HUES48 (cell line): ENCODE results near the gene NUP50.

Source experiments
- H3K27ac ChIP-seq: one replicate; pipeline ENCODE4 v1.7.0; 2013; ENCODE audit warnings: low read depth, low read length, inconsistent platforms
- H3K27me3 ChIP-seq: 2 replicates; pipeline ENCODE4 v1.6.1; 2013; ENCODE audit warnings: mild to moderate bottlenecking, low read length; ENCODE audit not compliant: control insufficient read depth, insufficient read depth
- H3K36me3 ChIP-seq: 2 replicates; pipeline ENCODE4 v1.6.1; 2013; ENCODE audit warnings: low read length; ENCODE audit not compliant: control insufficient read depth, insufficient read depth
- H3K4me1 ChIP-seq: 2 replicates; pipeline ENCODE4 v1.6.1; 2013; ENCODE audit warnings: mild to moderate bottlenecking, low read length; ENCODE audit not compliant: control insufficient read depth, insufficient read depth
- H3K4me3 ChIP-seq: 2 replicates; pipeline ENCODE4 v1.5.1; 2013; ENCODE audit warnings: mild to moderate bottlenecking, low read depth, low read length
- H3K9ac ChIP-seq: 2 replicates; pipeline ENCODE4 v1.6.1; 2013; ENCODE audit warnings: mild to moderate bottlenecking, low read depth, low read length, moderate library complexity
- H3K9me3 ChIP-seq: 2 replicates; pipeline ENCODE4 v1.6.1; 2013; ENCODE audit warnings: low read length; ENCODE audit not compliant: control insufficient read depth, insufficient read depth

The NUP50 gene

GRCh38 chr22:45196926-45197605 lies 33.3 kb downstream of the NUP50 start:
- no peaks in the 10 kb centered on the region for H3K9me3 ChIP-seq
- H3K4me3 ChIP-seq = no peak overlapping the region
- H3K4me1 ChIP-seq = peaks cover 22% of the 10 kb centered on the region
- no peaks in the 10 kb centered on the region for H3K27me3 ChIP-seq
- peaks cover 19% of the 10 kb centered on the region for H3K36me3 ChIP-seq
- no peak overlapping the region for H3K9ac ChIP-seq
- H3K27ac ChIP-seq = no peak overlapping the region

GRCh38 chr22:45197606-45198462 lies 34.1 kb downstream of the NUP50 start:
- Histone ChIP-seq H3K9ac (no peak overlapping the region), H3K4me1 (peaks cover 16% of the 10 kb centered on the region), H3K4me3 (no peak overlapping the region), H3K27ac (no peak overlapping the region), H3K27me3 (no peaks in the 10 kb centered on the region), H3K36me3 (peaks cover 22% of the 10 kb centered on the region), H3K9me3 (no peaks in the 10 kb centered on the region)

- Histone ChIP-seq H3K27me3 (no peaks in the 10 kb centered on the region), H3K27ac (no peak overlapping the region), H3K9me3 (no peaks in the 10 kb centered on the region), H3K9ac (no peak overlapping the region), H3K4me3 (no peak overlapping the region), H3K36me3 (peaks cover 25% of the 10 kb centered on the region), H3K4me1 (peaks cover 10% of the 10 kb centered on the region; the same call in 1 of the 2 replicates)
Measured at GRCh38 chr22:45198463-45198795, 34.7 kb downstream of the NUP50 start.

GRCh38 chr22:45199723-45200122 lies 36.0 kb downstream of the NUP50 start:
- H3K36me3 ChIP-seq = peaks cover 29% of the 10 kb centered on the region
- H3K4me3 ChIP-seq = no peak overlapping the region
- no peak overlapping the region for H3K27ac ChIP-seq
- H3K27me3 ChIP-seq = no peaks in the 10 kb centered on the region
- H3K9me3 ChIP-seq = no peaks in the 10 kb centered on the region
- no peak overlapping the region for H3K9ac ChIP-seq
- H3K4me1 ChIP-seq = peaks cover 9% of the 10 kb centered on the region; the same call in 1 of the 2 replicates

GRCh38 chr22:45200230-45200629 lies 36.5 kb downstream of the NUP50 start:
- Histone ChIP-seq H3K9ac (no peak overlapping the region), H3K27me3 (no peaks in the 10 kb centered on the region), H3K36me3 (peaks cover 32% of the 10 kb centered on the region), H3K27ac (peak overlapping the region; percentile 59), H3K9me3 (no peaks in the 10 kb centered on the region), H3K4me3 (no peak overlapping the region), H3K4me1 (peaks cover 9% of the 10 kb centered on the region; the same call in 1 of the 2 replicates)

- Histone ChIP-seq H3K9ac (no peak overlapping the region), H3K36me3 (peaks cover 34% of the 10 kb centered on the region)
Measured at GRCh38 chr22:45200860-45201511, 37.3 kb downstream of the NUP50 start.

GRCh38 chr22:45201678-45202332 lies 38.1 kb downstream of the NUP50 start:
- Histone ChIP-seq H3K36me3 (peaks cover 29% of the 10 kb centered on the region), H3K27me3 (no peaks in the 10 kb centered on the region), H3K4me3 (no peak overlapping the region), H3K4me1 (peaks cover 9% of the 10 kb centered on the region; the same call in 1 of the 2 replicates), H3K9ac (no peak overlapping the region), H3K9me3 (no peaks in the 10 kb centered on the region), H3K27ac (peak overlapping the region; percentile 59)

More at GRCh38 chr22:45200860-45201511, 37.3 kb downstream of the NUP50 start:
- Histone ChIP-seq H3K4me1 (peaks cover 9% of the 10 kb centered on the region; the same call in 1 of the 2 replicates), H3K4me3 (no peak overlapping the region), H3K27me3 (no peaks in the 10 kb centered on the region), H3K27ac (peak overlapping the region; percentile 59), H3K9me3 (no peaks in the 10 kb centered on the region)

GRCh38 chr22:45202333-45203149 lies 38.8 kb downstream of the NUP50 start:
- Histone ChIP-seq H3K4me3 (no peak overlapping the region), H3K27ac (no peak overlapping the region), H3K9me3 (no peaks in the 10 kb centered on the region), H3K4me1 (peaks cover 9% of the 10 kb centered on the region; the same call in 1 of the 2 replicates), H3K27me3 (no peaks in the 10 kb centered on the region), H3K36me3 (peaks cover 29% of the 10 kb centered on the region), H3K9ac (no peak overlapping the region)

- H3K27me3 ChIP-seq = no peaks in the 10 kb centered on the region
- H3K4me3 ChIP-seq = no peak overlapping the region
- peaks cover 9% of the 10 kb centered on the region; the same call in 1 of the 2 replicates for H3K4me1 ChIP-seq
- no peak overlapping the region for H3K9ac ChIP-seq
- H3K9me3 ChIP-seq = no peaks in the 10 kb centered on the region
- H3K36me3 ChIP-seq = peaks cover 29% of the 10 kb centered on the region
- no peak overlapping the region for H3K27ac ChIP-seq
Measured at GRCh38 chr22:45203150-45203951, 39.6 kb downstream of the NUP50 start.
